ENCODE data around the gene SS18L1.

DNA sequence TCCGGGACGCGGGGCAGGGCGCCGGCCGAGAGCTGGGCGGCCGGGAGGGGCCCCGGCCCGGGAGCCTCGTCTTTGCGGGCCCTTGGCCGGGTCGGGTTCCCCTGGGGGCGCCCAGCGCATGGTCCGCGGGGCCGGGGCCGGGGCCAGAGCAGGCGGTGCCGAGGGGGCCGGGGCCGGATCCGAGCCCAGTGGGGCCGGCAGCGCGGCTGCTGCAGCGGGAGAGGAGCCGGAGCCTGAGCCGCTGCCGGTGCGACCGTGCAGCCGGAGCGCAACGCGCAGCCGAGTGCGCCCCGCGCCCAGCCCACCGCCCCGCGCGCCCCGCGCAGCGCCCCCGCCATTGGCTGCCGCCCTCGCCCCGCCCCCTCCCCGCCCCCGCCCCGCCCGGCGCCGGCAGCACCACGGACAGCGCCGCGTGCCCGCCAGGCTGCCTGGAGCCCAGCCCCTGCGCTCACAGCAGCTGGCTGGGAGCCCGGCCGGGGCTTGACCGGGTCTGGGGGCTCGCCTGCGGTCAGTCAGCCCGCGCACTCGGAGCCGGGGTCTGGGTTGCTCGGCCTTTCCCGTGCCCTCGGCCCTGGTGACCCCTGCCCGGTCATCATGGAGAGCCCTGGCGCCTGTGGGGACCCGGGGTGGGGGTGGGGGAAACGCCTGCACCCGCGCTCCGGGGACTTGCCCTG, 76.6 kb downstream of the SS18L1 start, which contains the start of gene HRH3:
- TF ChIP-seq, protein P1, sequence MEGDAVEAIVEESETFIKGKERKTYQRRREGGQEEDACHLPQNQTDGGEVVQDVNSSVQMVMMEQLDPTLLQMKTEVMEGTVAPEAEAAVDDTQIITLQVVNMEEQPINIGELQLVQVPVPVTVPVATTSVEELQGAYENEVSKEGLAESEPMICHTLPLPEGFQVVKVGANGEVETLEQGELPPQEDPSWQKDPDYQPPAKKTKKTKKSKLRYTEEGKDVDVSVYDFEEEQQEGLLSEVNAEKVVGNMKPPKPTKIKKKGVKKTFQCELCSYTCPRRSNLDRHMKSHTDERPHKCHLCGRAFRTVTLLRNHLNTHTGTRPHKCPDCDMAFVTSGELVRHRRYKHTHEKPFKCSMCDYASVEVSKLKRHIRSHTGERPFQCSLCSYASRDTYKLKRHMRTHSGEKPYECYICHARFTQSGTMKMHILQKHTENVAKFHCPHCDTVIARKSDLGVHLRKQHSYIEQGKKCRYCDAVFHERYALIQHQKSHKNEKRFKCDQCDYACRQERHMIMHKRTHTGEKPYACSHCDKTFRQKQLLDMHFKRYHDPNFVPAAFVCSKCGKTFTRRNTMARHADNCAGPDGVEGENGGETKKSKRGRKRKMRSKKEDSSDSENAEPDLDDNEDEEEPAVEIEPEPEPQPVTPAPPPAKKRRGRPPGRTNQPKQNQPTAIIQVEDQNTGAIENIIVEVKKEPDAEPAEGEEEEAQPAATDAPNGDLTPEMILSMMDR (IDR thresholded peaks at IDR 0.05): no peak
- TF ChIP-seq POLR2AphosphoS5 (IDR thresholded peaks at IDR 0.05; ENCODE audit: low read depth, low read length) (no peak), SIN3A (IDR thresholded peaks at IDR 0.05; ENCODE audit: borderline replicate concordance, insufficient read depth, low read depth, low read length) (peak; percentile 42; the same call in 1 of the 2 replicates)
- TF ChIP-seq, protein P2, sequence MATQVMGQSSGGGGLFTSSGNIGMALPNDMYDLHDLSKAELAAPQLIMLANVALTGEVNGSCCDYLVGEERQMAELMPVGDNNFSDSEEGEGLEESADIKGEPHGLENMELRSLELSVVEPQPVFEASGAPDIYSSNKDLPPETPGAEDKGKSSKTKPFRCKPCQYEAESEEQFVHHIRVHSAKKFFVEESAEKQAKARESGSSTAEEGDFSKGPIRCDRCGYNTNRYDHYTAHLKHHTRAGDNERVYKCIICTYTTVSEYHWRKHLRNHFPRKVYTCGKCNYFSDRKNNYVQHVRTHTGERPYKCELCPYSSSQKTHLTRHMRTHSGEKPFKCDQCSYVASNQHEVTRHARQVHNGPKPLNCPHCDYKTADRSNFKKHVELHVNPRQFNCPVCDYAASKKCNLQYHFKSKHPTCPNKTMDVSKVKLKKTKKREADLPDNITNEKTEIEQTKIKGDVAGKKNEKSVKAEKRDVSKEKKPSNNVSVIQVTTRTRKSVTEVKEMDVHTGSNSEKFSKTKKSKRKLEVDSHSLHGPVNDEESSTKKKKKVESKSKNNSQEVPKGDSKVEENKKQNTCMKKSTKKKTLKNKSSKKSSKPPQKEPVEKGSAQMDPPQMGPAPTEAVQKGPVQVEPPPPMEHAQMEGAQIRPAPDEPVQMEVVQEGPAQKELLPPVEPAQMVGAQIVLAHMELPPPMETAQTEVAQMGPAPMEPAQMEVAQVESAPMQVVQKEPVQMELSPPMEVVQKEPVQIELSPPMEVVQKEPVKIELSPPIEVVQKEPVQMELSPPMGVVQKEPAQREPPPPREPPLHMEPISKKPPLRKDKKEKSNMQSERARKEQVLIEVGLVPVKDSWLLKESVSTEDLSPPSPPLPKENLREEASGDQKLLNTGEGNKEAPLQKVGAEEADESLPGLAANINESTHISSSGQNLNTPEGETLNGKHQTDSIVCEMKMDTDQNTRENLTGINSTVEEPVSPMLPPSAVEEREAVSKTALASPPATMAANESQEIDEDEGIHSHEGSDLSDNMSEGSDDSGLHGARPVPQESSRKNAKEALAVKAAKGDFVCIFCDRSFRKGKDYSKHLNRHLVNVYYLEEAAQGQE (IDR thresholded peaks at IDR 0.05; ENCODE audit: insufficient read depth in 1 of 2, low read depth in 2 of 2, low read length in 1 of 2): peak; percentile 83 to 95

Data from Panc1 (cell line).